Measurements from ENCODE around the gene LRRC23. TPM values are rescaled to one million over a fixed set of nuclear protein-coding genes. Genes with fewer than 3 reads are reported as not detected.

Gene LRRC23
- total and polyA plus RNA-seq, 2 of the 4 experiments (the other 2 are of a cell fraction), result 11.1 to 11.4 TPM

DNA sequence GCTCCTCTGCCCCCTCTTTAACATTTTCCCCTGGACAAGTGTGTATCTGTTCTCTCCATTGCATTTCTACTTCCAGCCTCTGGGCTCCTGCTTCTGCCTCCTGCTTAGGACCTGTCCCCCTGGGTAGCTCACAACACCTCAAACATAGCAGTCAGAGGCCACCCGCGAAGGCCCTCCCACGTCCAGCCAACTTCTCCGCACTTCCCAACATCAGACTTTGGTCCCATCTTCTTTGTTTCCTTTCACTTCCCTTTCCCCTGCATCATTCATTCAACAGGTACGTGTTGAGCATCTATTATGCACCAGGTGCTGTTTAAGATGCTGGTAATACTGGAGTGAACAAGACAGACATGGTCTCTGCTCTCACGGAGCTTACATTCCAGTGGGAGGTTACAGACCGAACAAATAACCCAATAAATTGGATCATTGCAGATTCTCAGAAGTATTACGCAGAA, 42.3 kb downstream of the LRRC23 start:
- H2BK15ac ChIP-seq (ENCODE audit: low read depth, low read length), result no peak overlapping the region
- H3K4me3 ChIP-seq (ENCODE audit: insufficient read depth, low read depth, low read length), result no peak overlapping the region
- no peak overlapping the region for H2BK5ac ChIP-seq (ENCODE audit: low read depth, low read length, poor library complexity, severe bottlenecking)
- no peak overlapping the region for H3K9ac ChIP-seq (ENCODE audit: low read depth, low read length)
- intact Hi-C loops (cut with micrococcal nuclease) (no loop called here), dilution Hi-C loops (cut with HindIII; ENCODE audit: low sequenced_read_pairs, unreplicated experiment) (no loop called here), in situ Hi-C loops (cut with MboI; ENCODE audit: low sequenced_read_pairs) (loop anchor here (10.0 kb wide), 1 partner anchor 168 kb away; no protein-coding TSS in a partner anchor)
- H3K18ac ChIP-seq (ENCODE audit: low read depth, low read length), result no peak overlapping the region
- H2AK5ac ChIP-seq (ENCODE audit: low read depth, low read length), result no peak overlapping the region
- H2BK120ac ChIP-seq (ENCODE audit: low read depth, low read length), result no peak overlapping the region
- WGBS, 2 experiments (ENCODE audit: extremely low coverage in 2 of 2, insufficient read length in 1 of 2), result 87% methylated on average over 3 of the region's 8 CpGs; no CpG with 5 or more reads in 1 of the 2 experiments
- H3K27ac ChIP-seq (ENCODE audit: insufficient read depth, low read length), result no peak overlapping the region
- no peak overlapping the region for H3K4ac ChIP-seq (ENCODE audit: low read depth, low read length)
- no peak overlapping the region for H3K56ac ChIP-seq (ENCODE audit: extremely low read depth, insufficient read depth, low read length)
- no peak overlapping the region for H4K8ac ChIP-seq (ENCODE audit: low read depth in 2 of 2, low read length in 2 of 2)
- no peak overlapping the region for H3K14ac ChIP-seq (replicated peaks; ENCODE audit: low read depth, low read length)
- ChIA-PET CTCF (interaction anchor here (0.6 kb wide), 2 partner anchors 64 to 200 kb away, joined by 5 to 6 read pairs; no protein-coding TSS in a partner anchor), POLR2A (ENCODE audit: unreplicated experiment) (no interaction called here)
- DNase-seq (no peak), ATAC-seq (ENCODE audit: low read depth) (no peak)
- H2AK9ac ChIP-seq (replicated peaks; ENCODE audit: low read depth, low read length, poor library complexity), result peak overlapping the region; percentile 46
- H3K9me1 ChIP-seq (ENCODE audit: insufficient read depth, low read length), result 0 out of 2 replicates have a peak, but pooled peaks cover 2% of the 10 kb centered on the region
- H3K4me2 ChIP-seq (ENCODE audit: low read depth, low read length), result no peak overlapping the region
- H3K4me1 ChIP-seq (ENCODE audit: control insufficient read depth, insufficient read depth, low read length), result peaks cover 5% of the 10 kb centered on the region; the same call in 1 of the 2 replicates
- H3K9me3 ChIP-seq (ENCODE audit: control insufficient read depth, insufficient read depth, low read length), result no peaks in the 10 kb centered on the region
- H2AFZ ChIP-seq (replicated peaks; ENCODE audit: low read length, poor library complexity), result no peak overlapping the region
- H3K23ac ChIP-seq (ENCODE audit: low read depth, low read length), result no peak overlapping the region
- peaks cover 8 to 13% of the 10 kb centered on the region in 2 experiments; a peak in 3 of 4 replicates for H3K79me1 ChIP-seq (ENCODE audit: low read depth in 1 of 2, low read length in 2 of 2)
- no peak overlapping the region for H4K5ac ChIP-seq (ENCODE audit: low read depth, low read length)
- BruUV-seq (replicated peaks), result no TSS peak
- no peak overlapping the region for H4K91ac ChIP-seq (ENCODE audit: insufficient read depth, low read depth, low read length)
- no peak overlapping the region for H2BK20ac ChIP-seq (ENCODE audit: low read depth, low read length)
- H3K27me3 ChIP-seq (ENCODE audit: control insufficient read depth, insufficient read depth, low read length), result no peaks in the 10 kb centered on the region
- peaks cover 9% of the 10 kb centered on the region for H3K36me3 ChIP-seq (ENCODE audit: control insufficient read depth, insufficient read depth, low read length)
- TF ChIP-seq POLR2A (IDR thresholded peaks at IDR 0.05; ENCODE audit: low read depth, low read length) (no peak), BHLHE40 (IDR thresholded peaks at IDR 0.05; ENCODE audit: low read depth, low read length) (no peak), MAZ (IDR thresholded peaks at IDR 0.05; ENCODE audit: borderline replicate concordance, low read depth, low read length) (no peak), RCOR1 (IDR thresholded peaks at IDR 0.05; ENCODE audit: insufficient replicate concordance, low read length) (no peak), CTCF (conservative IDR thresholded peaks at IDR 0.05; ENCODE audit: low read depth, low read length) (no peak), RFX5 (IDR thresholded peaks at IDR 0.05; ENCODE audit: low read depth, low read length) (no peak), RAD21 (IDR thresholded peaks at IDR 0.05; ENCODE audit: low read length) (no peak)
- TF ChIP-seq, protein P1, sequence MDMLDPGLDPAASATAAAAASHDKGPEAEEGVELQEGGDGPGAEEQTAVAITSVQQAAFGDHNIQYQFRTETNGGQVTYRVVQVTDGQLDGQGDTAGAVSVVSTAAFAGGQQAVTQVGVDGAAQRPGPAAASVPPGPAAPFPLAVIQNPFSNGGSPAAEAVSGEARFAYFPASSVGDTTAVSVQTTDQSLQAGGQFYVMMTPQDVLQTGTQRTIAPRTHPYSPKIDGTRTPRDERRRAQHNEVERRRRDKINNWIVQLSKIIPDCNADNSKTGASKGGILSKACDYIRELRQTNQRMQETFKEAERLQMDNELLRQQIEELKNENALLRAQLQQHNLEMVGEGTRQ (IDR thresholded peaks at IDR 0.05; ENCODE audit: low read depth, low read length), result no peak
- no peaks in the 10 kb centered on the region; the same call in 1 of the 2 replicates for H4K20me1 ChIP-seq (ENCODE audit: insufficient read depth, low read length)
